ENCODE data around the gene NLRC3. TPM values are rescaled to one million over a fixed set of nuclear protein-coding genes. Genes with fewer than 3 reads are reported as not detected.

The NLRC3 gene
- total RNA-seq, 2 donors from 2014 or later = 2.5 to 3.7 TPM

GRCh38 chr16:3564889-3565141, 12.4 kb downstream of the NLRC3 start:
- Histone ChIP-seq H3K4me3 (no peak overlapping the region), H3K36me3 (no peaks in the 10 kb centered on the region), H3K27ac (no peak overlapping the region), H3K4me1 (ENCODE audit: control insufficient read depth in 1 of 2, low read depth in 2 of 2) (no peaks in the 10 kb centered on the region), H3K27me3 (replicated peaks; ENCODE audit: insufficient read depth) (no peaks in the 10 kb centered on the region), H3K9me3 (no peaks in the 10 kb centered on the region)
- ATAC-seq (ENCODE audit: insufficient number of reproducible peaks, low FRiP score, low read depth) (no peak), DNase-seq (ENCODE audit: low spot score) (no peak)
- TF ChIP-seq CTCF (IDR thresholded peaks at IDR 0.05) = no peak

- ATAC-seq (ENCODE audit: insufficient number of reproducible peaks, low FRiP score, low read depth) (no peak), DNase-seq (ENCODE audit: low spot score) (no peak)
- H3K4me1 ChIP-seq (ENCODE audit: control insufficient read depth in 1 of 2, low read depth in 2 of 2) = no peaks in the 10 kb centered on the region
- H3K4me3 ChIP-seq = no peak overlapping the region
- TF ChIP-seq CTCF (IDR thresholded peaks at IDR 0.05) = no peak
- H3K9me3 ChIP-seq = no peaks in the 10 kb centered on the region
- H3K36me3 ChIP-seq = no peaks in the 10 kb centered on the region
- no peaks in the 10 kb centered on the region for H3K27me3 ChIP-seq (replicated peaks; ENCODE audit: insufficient read depth)
- H3K27ac ChIP-seq = no peak overlapping the region
Observed at GRCh38 chr16:3564130-3564888, 12.9 kb downstream of the NLRC3 start.

GRCh38 chr16:3562914-3563480, 14.2 kb downstream of the NLRC3 start:
- no peak for TF ChIP-seq CTCF (IDR thresholded peaks at IDR 0.05)
- Histone ChIP-seq H3K4me1 (ENCODE audit: control insufficient read depth in 1 of 2, low read depth in 2 of 2) (no peaks in the 10 kb centered on the region), H3K4me3 (no peak overlapping the region), H3K27me3 (replicated peaks; ENCODE audit: insufficient read depth) (no peaks in the 10 kb centered on the region), H3K27ac (no peak overlapping the region), H3K9me3 (no peaks in the 10 kb centered on the region), H3K36me3 (no peaks in the 10 kb centered on the region)
- DNase-seq (ENCODE audit: low spot score) (no peak), ATAC-seq (ENCODE audit: insufficient number of reproducible peaks, low FRiP score, low read depth) (no peak)

DNA sequence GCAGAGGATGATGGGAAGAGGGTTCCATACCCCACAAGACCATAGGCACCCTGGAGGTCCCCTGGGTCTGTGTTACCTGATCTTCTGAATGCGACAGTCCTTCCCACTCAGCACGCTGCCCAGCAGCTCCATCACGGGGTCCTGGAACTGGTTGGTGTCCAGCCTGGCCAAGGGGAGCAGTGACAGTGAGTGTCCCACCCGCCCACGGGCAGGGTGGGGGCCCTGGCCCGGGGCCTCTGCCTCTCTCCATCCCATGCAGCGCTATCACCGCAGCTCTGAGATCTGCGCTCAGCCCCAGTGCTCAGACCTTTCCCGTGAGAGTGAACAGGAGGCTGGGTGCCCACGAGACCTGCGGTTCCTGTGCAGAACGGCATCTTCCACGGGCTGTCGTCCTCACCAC, 15.6 kb downstream of the NLRC3 start:
- no peaks in the 10 kb centered on the region for H3K4me1 ChIP-seq (ENCODE audit: control insufficient read depth in 1 of 2, low read depth in 2 of 2)
- no peak for ATAC-seq (ENCODE audit: insufficient number of reproducible peaks, low FRiP score, low read depth)
- no peak for TF ChIP-seq CTCF (IDR thresholded peaks at IDR 0.05)

DNA sequence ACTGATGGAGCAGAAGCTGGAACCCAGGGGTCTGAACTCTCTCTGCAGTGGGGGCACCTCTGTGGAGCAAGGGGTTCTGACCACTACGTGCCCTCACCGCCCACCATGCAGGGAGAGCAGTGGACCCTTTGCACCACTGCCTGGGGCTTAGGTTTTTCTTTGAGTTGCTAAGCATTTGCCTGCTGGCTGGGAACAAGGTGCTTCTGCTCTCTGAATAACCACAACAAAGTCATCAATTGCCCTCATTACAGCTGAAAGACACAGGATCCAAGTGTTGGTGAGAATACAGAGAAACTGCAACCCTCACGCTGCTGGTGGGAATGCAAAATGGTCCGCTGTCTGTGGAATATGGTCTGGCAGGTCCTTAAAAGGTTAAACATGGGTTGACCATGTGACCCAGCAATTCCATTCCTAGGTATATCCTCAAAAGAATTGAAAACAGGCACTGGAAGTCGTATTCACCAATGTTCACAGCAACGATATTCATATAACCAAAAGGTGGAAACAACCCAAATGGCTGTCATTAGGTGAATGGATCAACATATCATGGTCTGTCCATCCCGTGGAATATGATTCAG, 22.8 kb downstream of the NLRC3 start:
- H3K4me1 ChIP-seq (ENCODE audit: control insufficient read depth in 1 of 2, low read depth in 2 of 2) = no peaks in the 10 kb centered on the region
- no peak for DNase-seq (ENCODE audit: low spot score)
- H3K9me3 ChIP-seq = no peaks in the 10 kb centered on the region
- no peak for ATAC-seq (ENCODE audit: insufficient number of reproducible peaks, low FRiP score, low read depth)
- no peaks in the 10 kb centered on the region for H3K27me3 ChIP-seq (replicated peaks; ENCODE audit: insufficient read depth)
- H3K27ac ChIP-seq = no peak overlapping the region
- no peak overlapping the region for H3K4me3 ChIP-seq
- H3K36me3 ChIP-seq = no peaks in the 10 kb centered on the region
- TF ChIP-seq CTCF (IDR thresholded peaks at IDR 0.05) = no peak

More for the DNA sequence above, 15.6 kb downstream of the NLRC3 start:
- H3K27me3 ChIP-seq (replicated peaks; ENCODE audit: insufficient read depth) = no peaks in the 10 kb centered on the region
- no peaks in the 10 kb centered on the region for H3K9me3 ChIP-seq
- no peak overlapping the region for H3K27ac ChIP-seq
- H3K36me3 ChIP-seq = no peaks in the 10 kb centered on the region
- DNase-seq (ENCODE audit: low spot score) = no peak
- H3K4me3 ChIP-seq = no peak overlapping the region
